ENCODE results near the gene GPC5.

The GPC5 gene

GRCh38 chr13:91546900-91547299 lies 148.5 kb downstream of the GPC5 start:
- DNase-seq: no peak

GRCh38 chr13:91553584-91553983 lies 155.2 kb downstream of the GPC5 start:
- no peak for DNase-seq

GRCh38 chr13:91554101-91554500 lies 155.7 kb downstream of the GPC5 start:
- no peak for DNase-seq

GRCh38 chr13:91557328-91558090 lies 159.1 kb downstream of the GPC5 start:
- DNase-seq: no peak

GRCh38 chr13:91563799-91564198 lies 165.4 kb downstream of the GPC5 start:
- no peak for DNase-seq

- DNase-seq: no peak
Observed at GRCh38 chr13:91564396-91564795, 166.0 kb downstream of the GPC5 start.

GRCh38 chr13:91565296-91565695 lies 166.9 kb downstream of the GPC5 start:
- no peak for DNase-seq

GRCh38 chr13:91567485-91568207 lies 169.2 kb downstream of the GPC5 start:
- peak; percentile 3 for DNase-seq

GRCh38 chr13:91571681-91572080 lies 173.3 kb downstream of the GPC5 start:
- no peak for DNase-seq

- DNase-seq: no peak
Observed at GRCh38 chr13:91572439-91572838, 174.0 kb downstream of the GPC5 start.

GRCh38 chr13:91572944-91573598 lies 174.7 kb downstream of the GPC5 start:
- no peak for DNase-seq

GRCh38 chr13:91574766-91575165 lies 176.3 kb downstream of the GPC5 start:
- no peak for DNase-seq

GRCh38 chr13:91576590-91576989 lies 178.2 kb downstream of the GPC5 start:
- peak; percentile 15 for DNase-seq

- DNase-seq: no peak
Observed at GRCh38 chr13:91579320-91579719, 180.9 kb downstream of the GPC5 start.

- no peak for DNase-seq
Observed at GRCh38 chr13:91580749-91581148, 182.3 kb downstream of the GPC5 start.

GRCh38 chr13:91586609-91587008 lies 188.2 kb downstream of the GPC5 start:
- DNase-seq: no peak

GRCh38 chr13:91588541-91588940 lies 190.1 kb downstream of the GPC5 start:
- no peak for DNase-seq

GRCh38 chr13:91592056-91593014 lies 193.9 kb downstream of the GPC5 start:
- no peak for DNase-seq

- no peak for DNase-seq
Observed at GRCh38 chr13:91593456-91593855, 195.0 kb downstream of the GPC5 start.

- DNase-seq: no peak
Observed at GRCh38 chr13:91594061-91594460, 195.6 kb downstream of the GPC5 start.

GRCh38 chr13:91595677-91596076 lies 197.3 kb downstream of the GPC5 start:
- DNase-seq: no peak

GRCh38 chr13:91596842-91597241 lies 198.4 kb downstream of the GPC5 start:
- DNase-seq: no peak

- no peak for DNase-seq
Observed at GRCh38 chr13:91598655-91599054, 200.2 kb downstream of the GPC5 start.

Data from NCI-H69 (cell line).